HG03575 (cell line): ENCODE measurements around the gene ARHGAP12.
"Not testable (repeated sequence)": the region's sequence is repeated elsewhere in the genome, so short reads cannot be mapped to it uniquely, and the experiment has no call there.

Source experiments
- ATAC-seq: cut with Tn5 transposase; IDR thresholded peaks from one replicate; pipeline ENCODE4 v1.9.1; 2021; ENCODE audit not compliant: unreplicated experiment, insufficient number of reproducible peaks, low FRiP score; ENCODE audit errors: extremely low read depth

ARHGAP12 gene

GRCh38 chr10:31897506-31897905 lies 31.1 kb downstream of the ARHGAP12 start:
- no peak for ATAC-seq

DNA sequence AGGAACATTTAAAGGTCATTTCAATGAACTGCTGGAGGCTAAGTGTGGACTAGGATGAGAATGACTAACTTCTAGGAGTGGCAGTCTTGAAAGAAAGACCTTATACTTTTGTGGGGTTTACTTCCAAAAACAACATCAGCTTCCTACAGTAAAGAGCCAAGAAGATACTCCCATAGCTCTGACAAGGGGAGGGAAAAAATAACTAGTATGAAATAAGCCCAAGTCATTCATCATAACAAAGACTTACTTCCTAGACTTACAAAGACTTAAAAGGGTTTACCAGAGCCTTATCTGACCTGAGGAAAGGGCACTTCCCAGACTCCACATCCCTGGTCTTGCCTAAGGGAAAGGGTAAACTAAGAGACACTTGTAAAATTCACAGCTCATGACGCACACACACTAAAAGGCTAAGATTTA lies 31.7 kb downstream of the ARHGAP12 start:
- no peak for ATAC-seq

GRCh38 chr10:31895722-31896121 lies 32.9 kb downstream of the ARHGAP12 start:
- ATAC-seq: not testable (repeated sequence)

GRCh38 chr10:31888442-31888841 lies 40.2 kb downstream of the ARHGAP12 start:
- ATAC-seq: no peak

GRCh38 chr10:31887850-31888249 lies 40.8 kb downstream of the ARHGAP12 start:
- ATAC-seq: no peak

GRCh38 chr10:31886885-31887284 lies 41.7 kb downstream of the ARHGAP12 start:
- no peak for ATAC-seq

DNA sequence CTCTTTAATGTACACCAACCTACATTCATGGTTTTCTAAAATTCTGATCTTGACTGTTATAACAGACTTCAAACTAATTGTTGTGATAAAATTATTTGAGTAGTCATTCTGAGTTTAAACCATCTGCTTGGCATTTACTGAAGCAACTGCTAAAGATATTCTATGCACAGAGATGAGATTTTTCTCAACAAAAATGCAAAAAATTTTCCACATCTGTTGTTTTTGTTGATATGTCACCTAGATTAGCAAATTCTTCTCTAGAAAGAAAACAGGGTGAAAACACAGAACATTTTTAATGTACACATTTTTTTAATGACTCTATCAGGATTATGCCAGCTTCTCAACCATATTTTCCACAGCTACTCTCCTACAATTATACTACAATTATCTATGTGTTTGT lies 42.7 kb downstream of the ARHGAP12 start:
- no peak for ATAC-seq

DNA sequence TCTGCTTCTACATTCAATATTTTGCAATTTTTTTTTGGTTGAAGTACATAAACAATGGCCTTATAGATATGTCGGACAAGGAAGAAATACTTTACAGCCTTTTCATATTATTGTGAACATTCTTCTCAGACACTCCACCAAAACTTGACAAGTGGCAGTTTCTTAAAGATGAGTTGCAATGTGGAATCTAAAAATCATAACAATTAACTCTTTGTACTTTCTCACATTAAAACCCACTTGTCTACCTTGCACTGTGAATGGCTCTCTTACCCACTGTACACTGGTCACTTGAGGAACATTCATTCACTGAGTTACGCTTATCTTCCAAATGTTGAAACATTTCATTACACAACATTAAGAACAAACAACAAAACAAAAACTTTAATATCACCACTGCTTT lies 44.2 kb downstream of the ARHGAP12 start:
- ATAC-seq: no peak

GRCh38 chr10:31883397-31883796 lies 45.2 kb downstream of the ARHGAP12 start:
- no peak for ATAC-seq

DNA sequence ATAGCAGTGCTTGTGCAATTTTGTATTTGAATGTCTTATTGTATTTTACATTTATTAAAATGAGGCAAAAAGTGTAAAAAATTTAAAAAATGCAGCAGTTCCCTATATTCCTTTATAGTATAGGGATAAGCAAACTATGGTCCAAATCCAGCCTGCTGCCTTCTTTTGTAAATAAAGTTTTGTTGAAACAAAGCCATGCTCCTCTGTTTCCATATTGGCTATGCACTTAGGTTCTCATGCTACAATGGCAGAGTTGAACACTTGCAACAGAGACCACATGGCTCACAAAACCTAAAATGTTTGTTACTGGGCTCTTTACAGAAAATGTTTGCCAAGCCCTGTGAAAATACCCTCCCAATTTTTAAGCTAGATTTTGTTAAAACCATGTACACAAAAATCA lies 50.1 kb downstream of the ARHGAP12 start:
- ATAC-seq: no peak

DNA sequence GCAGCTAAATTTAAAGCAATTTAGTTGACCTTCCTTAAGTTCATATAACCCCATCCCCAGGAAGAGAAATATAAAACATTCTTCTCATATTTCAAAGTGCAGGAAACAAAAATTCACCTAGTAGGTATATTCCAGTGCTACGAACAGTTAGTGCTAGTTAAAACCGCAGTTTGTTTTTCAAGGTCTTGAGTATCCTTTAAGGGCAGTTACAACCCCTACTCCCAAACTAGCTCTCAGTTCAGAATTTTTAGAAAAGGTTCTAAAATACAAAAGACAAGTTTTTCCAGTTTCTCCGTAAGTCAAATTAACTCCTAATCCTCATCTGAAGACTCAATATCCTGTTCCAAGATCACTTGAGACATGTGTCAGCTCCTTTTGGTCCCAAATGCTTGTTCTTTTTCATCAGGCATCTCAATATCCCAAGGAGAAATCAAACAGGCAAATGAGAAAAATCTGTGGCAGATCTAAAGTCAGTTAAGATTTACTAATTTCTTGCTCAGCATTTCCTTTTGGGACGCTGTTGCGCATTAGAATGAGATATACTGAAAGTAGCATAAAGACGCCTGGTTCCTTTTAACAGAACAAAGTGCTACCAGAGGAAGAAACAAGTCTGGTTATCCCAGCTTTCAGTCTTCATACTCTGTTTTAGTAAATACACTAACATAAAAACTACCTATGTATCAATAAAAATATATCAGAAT lies 51.8 kb downstream of the ARHGAP12 start:
- ATAC-seq: no peak

DNA sequence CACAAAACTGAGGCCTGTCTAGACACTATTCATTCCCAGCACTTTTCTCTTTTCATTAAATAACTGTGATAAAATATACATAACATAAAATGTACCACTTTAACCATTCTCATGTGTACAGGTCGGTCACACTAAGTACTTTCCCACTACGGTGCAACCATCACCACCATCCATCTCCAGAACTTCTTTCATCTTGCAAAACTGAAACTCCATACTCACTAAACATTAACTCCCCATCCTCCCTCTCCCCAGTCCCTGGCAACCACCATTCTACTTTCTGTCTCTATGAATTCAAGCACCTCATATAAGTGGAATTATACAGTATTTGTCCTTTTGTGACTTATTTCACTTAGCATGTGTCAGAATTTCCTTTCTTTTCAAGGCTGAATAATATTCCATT lies 53.0 kb downstream of the ARHGAP12 start:
- ATAC-seq: peak; percentile 57

DNA sequence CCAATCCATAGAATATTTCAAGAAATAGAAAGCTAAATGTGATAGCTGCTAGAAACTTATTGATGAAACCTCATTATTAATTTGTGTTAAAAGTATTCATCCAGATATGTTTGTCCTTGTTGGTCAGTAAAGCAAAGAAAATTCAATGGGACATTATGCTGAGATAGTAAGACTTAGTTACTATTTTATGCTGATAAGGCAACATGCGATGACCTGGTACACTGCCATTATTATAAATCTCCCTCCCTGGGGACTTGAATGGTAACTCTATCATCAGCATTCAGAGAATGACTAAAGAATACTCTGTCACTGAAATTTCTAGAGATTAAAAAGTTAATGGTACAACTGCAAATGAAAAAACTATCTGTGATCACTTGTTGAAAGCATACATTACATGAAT lies 54.9 kb downstream of the ARHGAP12 start:
- ATAC-seq: no peak

DNA sequence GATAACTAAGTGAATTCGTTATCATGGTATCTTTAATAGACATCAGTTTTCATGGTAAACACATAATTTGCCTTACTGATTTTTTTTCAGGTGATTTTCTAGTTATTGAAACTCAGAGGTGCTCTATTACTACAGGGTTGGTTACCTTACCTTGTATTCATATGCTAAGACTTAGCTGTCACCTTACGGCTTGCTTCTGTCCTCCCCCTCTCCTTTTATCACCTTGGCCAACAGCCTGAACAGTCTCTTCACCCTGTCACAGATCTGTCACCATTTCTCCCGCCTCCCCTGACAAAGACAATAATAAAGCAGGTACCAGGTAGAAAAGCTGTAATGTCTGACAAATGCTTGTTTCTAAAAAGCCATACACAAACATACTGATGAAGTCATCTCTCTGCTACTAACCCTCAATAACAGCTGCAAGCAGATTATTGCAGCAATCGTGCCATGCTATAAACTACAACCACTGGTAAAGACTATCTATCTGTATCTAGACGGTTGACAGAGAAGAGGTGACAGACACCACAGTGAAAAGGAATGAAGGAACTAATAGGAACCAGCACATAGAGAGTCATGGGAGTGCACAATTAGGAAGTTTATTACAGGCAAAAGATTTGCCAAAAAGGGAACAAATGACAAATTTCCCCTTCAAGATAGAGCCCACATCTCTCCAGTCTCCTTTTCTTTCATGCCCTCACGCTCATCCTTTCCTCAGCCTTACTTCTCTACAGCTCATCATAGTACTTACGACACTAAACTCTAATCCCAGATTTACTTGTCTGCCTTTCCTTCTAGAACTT lies 57.2 kb downstream of the ARHGAP12 start:
- no peak for ATAC-seq

DNA sequence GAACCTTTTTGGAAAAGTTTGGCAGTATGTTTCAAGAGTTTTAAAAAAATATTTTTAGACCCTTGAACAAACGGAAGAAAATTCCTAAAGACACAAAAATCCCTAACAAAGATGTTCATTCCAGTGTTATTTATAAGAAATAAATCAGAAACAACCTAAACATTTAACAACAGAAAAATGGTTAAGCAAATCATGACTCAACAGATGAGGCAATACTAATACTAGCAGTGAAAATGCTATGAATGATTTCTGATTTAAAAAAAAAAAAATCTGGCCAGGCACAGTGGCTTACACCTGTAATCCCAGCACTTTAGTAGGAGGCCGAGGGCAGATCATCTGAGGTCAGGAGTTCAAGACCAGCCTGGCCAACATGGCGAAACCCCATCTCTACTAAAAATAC lies 61.0 kb downstream of the ARHGAP12 start:
- ATAC-seq: no peak

DNA sequence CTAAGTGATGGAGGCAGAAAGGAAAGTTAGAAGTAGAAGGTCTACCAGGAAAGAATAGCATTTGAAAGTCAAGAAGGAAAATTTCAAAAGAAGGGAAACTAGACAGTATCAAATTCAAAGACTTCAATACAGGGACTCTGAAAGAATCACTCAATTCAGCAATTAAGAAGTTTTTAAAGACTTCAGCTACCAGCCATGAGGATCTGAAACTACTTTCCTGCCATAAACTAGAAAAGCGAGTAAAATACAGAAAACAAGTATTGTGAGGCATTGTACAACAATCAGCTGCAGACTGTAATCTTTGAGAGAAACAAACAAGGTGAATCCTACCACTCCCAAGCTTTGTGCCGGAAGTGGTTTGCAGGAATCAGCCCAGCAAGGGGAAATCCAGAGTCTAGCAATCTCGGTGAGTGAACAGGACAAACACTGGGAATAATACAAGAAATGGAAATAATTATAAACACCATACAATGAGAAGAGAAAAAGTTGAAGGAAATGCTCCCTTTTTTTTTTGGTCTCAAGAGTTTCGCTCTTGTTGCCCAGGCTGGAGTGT lies 62.4 kb downstream of the ARHGAP12 start:
- no peak for ATAC-seq

GRCh38 chr10:31864834-31865518 lies 63.7 kb downstream of the ARHGAP12 start:
- no peak for ATAC-seq

GRCh38 chr10:31855033-31855432 lies 73.6 kb downstream of the ARHGAP12 start:
- ATAC-seq: no peak

GRCh38 chr10:31853629-31854028 lies 75.0 kb downstream of the ARHGAP12 start:
- no peak for ATAC-seq

- ATAC-seq: no peak
Observed at GRCh38 chr10:31851216-31851615, 77.4 kb downstream of the ARHGAP12 start.
